ENCODE results near the gene HAGH. TPM values are rescaled to one million over a fixed set of nuclear protein-coding genes. Genes with fewer than 3 reads are reported as not detected.

HAGH gene
- total and polyA plus RNA-seq, 4 experiments from 2014 or later, result 54.3 to 77.8 (median 68.5) TPM

DNA sequence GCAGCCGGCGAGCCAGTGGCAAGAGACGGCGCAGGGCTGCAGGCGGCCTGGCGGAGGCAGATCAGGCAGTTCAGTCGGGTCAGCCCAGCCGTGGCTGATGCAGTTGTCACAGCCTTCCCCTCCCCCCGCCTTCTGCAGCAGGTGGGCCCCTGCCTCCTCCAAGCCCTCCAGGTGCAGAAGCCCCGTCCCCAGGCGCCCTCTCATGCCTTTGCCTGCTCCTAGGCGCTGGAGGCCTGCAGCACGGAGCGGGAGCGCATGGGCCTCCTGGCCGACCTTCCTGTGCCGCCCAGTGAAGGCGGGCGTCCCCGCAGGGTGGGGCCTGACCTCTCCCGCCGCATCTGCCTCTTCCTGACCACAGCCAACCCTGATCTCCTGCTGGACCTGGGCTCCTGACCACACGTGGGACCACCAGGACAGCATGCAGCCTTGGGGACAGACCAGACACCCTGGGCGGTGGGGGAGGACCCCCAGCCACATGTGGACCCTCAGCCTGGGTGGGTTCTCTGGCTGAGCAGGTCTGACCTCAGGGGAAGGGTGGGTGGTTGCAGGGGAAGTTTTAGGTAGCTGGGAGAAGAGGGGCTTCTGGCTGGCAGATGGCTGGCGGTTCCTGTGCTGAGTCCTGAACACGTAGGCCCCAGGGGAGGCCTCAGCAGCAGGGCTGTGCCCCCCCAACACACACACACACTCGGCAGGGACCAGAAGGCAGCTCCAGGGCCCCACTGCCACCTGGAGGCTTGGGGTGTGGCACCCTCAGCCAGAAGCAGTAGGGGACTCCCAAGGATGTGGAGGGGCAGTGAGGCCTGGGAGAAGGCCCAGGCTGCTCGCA lies 50.6 kb downstream of the HAGH start:
- intact Hi-C loops (cut with micrococcal nuclease), result no loop called here
- H3K9me3 Mint-ChIP-seq, result no peaks in the 10 kb centered on the region
- no peaks in the 10 kb centered on the region for H3K27me3 ChIP-seq (ENCODE audit: insufficient read depth, low read length)
- no peak overlapping the region for H3K27ac ChIP-seq (ENCODE audit: low read depth, low read length)
- no peak for DNase-seq
- POLR2A ChIA-PET (ENCODE audit: partially characterized antibody), result interaction anchor here (0.6 to 9.4 kb wide), 2 partner anchors 38 to 69 kb away, joined by 3 to 66 read pairs; partner anchors contain the start of gene MAPK8IP3
- peaks cover 10 to 34% (median 13%) of the 10 kb centered on the region in 4 donors for H3K4me1 Mint-ChIP-seq
- H3K27ac Mint-ChIP-seq, result peak overlapping the region in 1 of 7 donors; percentile 88
- H3K36me3 ChIP-seq (ENCODE audit: insufficient read depth, low read length), result peaks cover 22% of the 10 kb centered on the region
- H3K36me3 Mint-ChIP-seq, result peaks cover 0 to 17% of the 10 kb centered on the region in 2 donors
- no peaks in the 10 kb centered on the region for H3K27me3 Mint-ChIP-seq
- CTCF ChIA-PET (ENCODE audit: partially characterized antibody), result no interaction called here
- H3K4me3 ChIP-seq (ENCODE audit: low read length in 2 of 2), result no peak overlapping the region
- peak overlapping the region in 2 of 8 donors; percentile 21 to 52 for H3K4me3 Mint-ChIP-seq
- peaks cover 34% of the 10 kb centered on the region for H3K4me1 ChIP-seq (ENCODE audit: insufficient read depth, low read length)
- no peaks in the 10 kb centered on the region for H3K9me3 ChIP-seq (ENCODE audit: control insufficient read depth in 1 of 2, low read length in 2 of 2)

DNA sequence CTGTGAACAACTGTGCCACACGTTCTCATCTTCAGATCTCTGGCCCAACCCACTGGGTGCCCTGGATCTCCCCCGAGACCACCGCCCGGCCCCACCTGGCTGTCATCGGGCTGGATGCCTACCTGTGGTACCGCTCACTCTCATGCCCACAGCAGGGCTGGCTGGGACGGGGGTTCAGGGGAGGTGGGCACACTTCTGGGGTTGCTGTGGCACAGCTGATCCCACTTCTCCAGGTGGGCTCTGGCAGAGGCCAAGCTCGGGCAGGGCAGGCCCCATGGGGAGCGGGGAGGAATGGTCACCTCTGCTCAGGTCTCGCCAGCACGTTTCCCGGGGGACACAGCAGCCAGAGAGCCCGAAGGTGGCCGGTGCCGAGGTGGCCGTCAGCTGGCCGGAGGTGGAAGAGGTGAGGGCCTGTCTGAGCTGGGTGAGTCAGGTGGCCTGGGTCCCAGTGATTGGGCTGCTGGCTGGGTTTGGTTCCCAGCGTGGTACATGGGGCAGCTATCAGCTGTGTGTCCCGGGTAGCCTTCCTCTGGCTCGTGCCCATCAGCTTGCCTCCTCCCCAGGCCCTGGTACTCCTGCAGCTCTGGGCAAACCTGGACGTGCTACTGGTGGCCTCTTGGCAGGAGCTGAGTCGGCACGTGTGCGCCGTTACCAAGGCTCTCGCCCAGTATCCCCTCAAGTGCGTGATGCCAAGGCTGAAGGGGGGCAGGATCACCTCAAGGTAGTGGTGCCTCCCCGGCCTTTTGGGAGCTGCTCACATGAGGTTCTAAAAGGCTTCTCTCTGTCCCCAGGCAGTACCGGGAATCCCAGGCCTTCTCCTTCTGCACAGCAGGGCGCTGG lies 51.4 kb downstream of the HAGH start:
- Histone ChIP-seq H3K9me3 (ENCODE audit: control insufficient read depth in 1 of 2, low read length in 2 of 2) (no peaks in the 10 kb centered on the region), H3K27ac (ENCODE audit: low read depth, low read length) (peak overlapping the region; percentile 72), H3K4me1 (ENCODE audit: insufficient read depth, low read length) (peaks cover 32% of the 10 kb centered on the region), H3K27me3 (ENCODE audit: insufficient read depth, low read length) (no peaks in the 10 kb centered on the region), H3K36me3 (ENCODE audit: insufficient read depth, low read length) (peaks cover 13% of the 10 kb centered on the region), H3K4me3 (ENCODE audit: low read length in 2 of 2) (no peak overlapping the region)
- Mint-ChIP-seq H3K4me3 (peak overlapping the region in 7 of 8 donors; percentile 13 to 59 (median 44)), H3K9me3 (no peaks in the 10 kb centered on the region), H3K36me3 (peaks cover 0 to 19% of the 10 kb centered on the region in 2 donors), H3K4me1 (peaks cover 10 to 30% (median 12%) of the 10 kb centered on the region in 4 donors), H3K27me3 (no peaks in the 10 kb centered on the region), H3K27ac (peak overlapping the region in 1 of 7 donors; percentile 88)
- intact Hi-C loops (cut with micrococcal nuclease), result no loop called here
- no peak for DNase-seq
- ChIA-PET POLR2A (ENCODE audit: partially characterized antibody) (interaction anchor here (0.6 to 11.4 kb wide), 5 partner anchors 5 to 154 kb away, joined by 3 to 185 read pairs (median 3); partner anchors contain the start of genes MAPK8IP3, NUBP2 and SPSB3), CTCF (ENCODE audit: partially characterized antibody) (interaction anchor here (1.7 kb wide), 1 partner anchor 8 kb away, joined by 16 read pairs; the partner anchor contains the start of genes NUBP2 and SPSB3)

DNA sequence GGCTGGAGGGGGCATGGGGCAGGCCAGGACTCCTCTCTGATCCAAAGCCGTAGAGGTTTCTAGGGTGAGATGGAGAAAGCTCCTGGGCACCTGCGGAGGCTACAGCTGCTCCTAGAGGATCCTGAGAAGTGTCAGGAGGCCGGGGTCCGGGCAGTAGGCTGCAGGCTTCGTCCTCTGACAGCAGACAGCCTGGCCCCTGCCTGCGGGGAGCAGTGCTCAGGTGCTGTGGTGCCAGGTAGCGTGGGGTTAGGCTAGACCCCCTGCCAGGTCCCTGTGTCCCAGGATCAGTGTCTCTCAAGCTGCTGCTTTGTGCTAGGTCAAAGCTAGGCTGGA lies 52.2 kb downstream of the HAGH start:
- Histone ChIP-seq H3K4me1 (ENCODE audit: insufficient read depth, low read length) (peaks cover 29% of the 10 kb centered on the region), H3K27me3 (ENCODE audit: insufficient read depth, low read length) (no peaks in the 10 kb centered on the region), H3K9me3 (ENCODE audit: control insufficient read depth in 1 of 2, low read length in 2 of 2) (no peaks in the 10 kb centered on the region), H3K27ac (ENCODE audit: low read depth, low read length) (peak overlapping the region; percentile 72), H3K4me3 (ENCODE audit: low read length in 2 of 2) (no peak overlapping the region), H3K36me3 (ENCODE audit: insufficient read depth, low read length) (peaks cover 10% of the 10 kb centered on the region)
- intact Hi-C loops (cut with micrococcal nuclease), result loop anchor here (5.0 kb wide), 1 partner anchor 758 kb away; the partner anchor contains the start of gene CEMP1
- POLR2A ChIA-PET (ENCODE audit: partially characterized antibody), result interaction anchor here (1.1 to 11.4 kb wide), 6 partner anchors 6 to 191 kb away, joined by 3 to 185 read pairs (median 20); partner anchors contain the start of genes FAHD1, HAGH, MAPK8IP3 and NUBP2
- Mint-ChIP-seq H3K4me1 (peaks cover 11 to 32% (median 15%) of the 10 kb centered on the region in 4 donors), H3K4me3 (peak overlapping the region in 6 of 8 donors; percentile 24 to 83 (median 54)), H3K9me3 (no peaks in the 10 kb centered on the region), H3K27me3 (no peaks in the 10 kb centered on the region), H3K27ac (peak overlapping the region in 1 of 7 donors; percentile 88), H3K36me3 (peaks cover 0 to 22% of the 10 kb centered on the region in 2 donors)
- CTCF ChIA-PET (ENCODE audit: partially characterized antibody), result interaction anchor here (0.9 to 1.7 kb wide), 2 partner anchors 8 to 30 kb away, joined by 3 to 16 read pairs; partner anchors contain the start of genes NUBP2 and SPSB3
- DNase-seq, result no peak

DNA sequence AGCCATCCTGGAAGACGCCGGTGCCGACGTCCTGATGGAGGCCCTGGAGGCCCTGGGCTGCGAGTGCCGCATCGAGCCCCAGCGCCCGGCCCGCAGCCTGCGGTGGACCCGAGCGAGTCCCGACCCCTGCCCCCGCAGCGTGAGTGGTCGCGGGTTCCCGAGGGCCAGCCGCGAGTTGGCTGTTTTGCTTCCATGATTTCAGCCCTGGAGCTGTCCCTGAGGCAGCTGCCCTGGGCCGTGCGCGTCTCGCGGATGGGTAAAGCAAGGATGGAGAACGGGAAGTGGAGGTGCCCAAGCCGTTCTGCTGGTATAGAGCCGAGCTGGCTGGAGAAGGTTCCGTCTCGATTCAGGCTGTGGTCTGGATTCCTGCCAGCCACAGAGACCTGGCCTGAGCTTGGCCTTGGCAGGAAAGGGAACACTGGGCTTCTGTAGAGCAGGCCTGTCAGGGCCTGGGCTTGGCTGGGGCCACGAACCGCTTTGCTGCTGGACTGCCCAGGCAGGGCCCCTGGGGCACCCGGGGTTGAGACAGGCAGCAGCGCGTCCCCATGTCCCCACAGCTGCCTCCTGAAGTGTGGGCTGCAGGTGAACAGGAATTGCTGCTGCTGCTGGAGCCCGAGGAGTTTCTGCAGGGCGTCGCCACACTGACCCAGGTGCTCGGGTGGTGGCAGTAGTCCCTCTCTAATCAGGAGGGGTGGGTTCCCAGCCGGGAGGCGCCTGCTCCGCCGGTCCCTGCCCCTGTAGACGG lies 52.8 kb downstream of the HAGH start:
- Mint-ChIP-seq H3K9me3 (no peaks in the 10 kb centered on the region), H3K4me1 (peaks cover 11 to 32% (median 15%) of the 10 kb centered on the region in 4 donors), H3K4me3 (peak overlapping the region; percentile 78 to 97 (median 83)), H3K27ac (peak overlapping the region in 6 of 7 donors; percentile 48 to 90 (median 84)), H3K36me3 (peaks cover 0 to 19% of the 10 kb centered on the region in 2 donors), H3K27me3 (no peaks in the 10 kb centered on the region)
- no peaks in the 10 kb centered on the region for H3K9me3 ChIP-seq (ENCODE audit: control insufficient read depth in 1 of 2, low read length in 2 of 2)
- CTCF ChIA-PET (ENCODE audit: partially characterized antibody), result interaction anchor here (0.9 to 1.7 kb wide), 2 partner anchors 9 to 30 kb away, joined by 3 to 16 read pairs; partner anchors contain the start of genes NUBP2 and SPSB3
- no peak for DNase-seq
- POLR2A ChIA-PET (ENCODE audit: partially characterized antibody), result interaction anchor here (1.1 to 11.4 kb wide), 6 partner anchors 6 to 191 kb away, joined by 3 to 185 read pairs (median 20); partner anchors contain the start of genes FAHD1, HAGH, MAPK8IP3 and NUBP2
- peak overlapping the region; percentile 72 for H3K27ac ChIP-seq (ENCODE audit: low read depth, low read length)
- no peaks in the 10 kb centered on the region for H3K27me3 ChIP-seq (ENCODE audit: insufficient read depth, low read length)
- intact Hi-C loops (cut with micrococcal nuclease), result loop anchor here (1.0 to 5.0 kb wide), 4 partner anchors 8 to 758 kb away; partner anchors contain the start of genes CEMP1, FAHD1, HAGH and NUBP2
- H3K36me3 ChIP-seq (ENCODE audit: insufficient read depth, low read length), result peaks cover 5% of the 10 kb centered on the region
- peak overlapping the region; percentile 45 to 73 for H3K4me3 ChIP-seq (ENCODE audit: low read length in 2 of 2)
- peaks cover 29% of the 10 kb centered on the region for H3K4me1 ChIP-seq (ENCODE audit: insufficient read depth, low read length)

DNA sequence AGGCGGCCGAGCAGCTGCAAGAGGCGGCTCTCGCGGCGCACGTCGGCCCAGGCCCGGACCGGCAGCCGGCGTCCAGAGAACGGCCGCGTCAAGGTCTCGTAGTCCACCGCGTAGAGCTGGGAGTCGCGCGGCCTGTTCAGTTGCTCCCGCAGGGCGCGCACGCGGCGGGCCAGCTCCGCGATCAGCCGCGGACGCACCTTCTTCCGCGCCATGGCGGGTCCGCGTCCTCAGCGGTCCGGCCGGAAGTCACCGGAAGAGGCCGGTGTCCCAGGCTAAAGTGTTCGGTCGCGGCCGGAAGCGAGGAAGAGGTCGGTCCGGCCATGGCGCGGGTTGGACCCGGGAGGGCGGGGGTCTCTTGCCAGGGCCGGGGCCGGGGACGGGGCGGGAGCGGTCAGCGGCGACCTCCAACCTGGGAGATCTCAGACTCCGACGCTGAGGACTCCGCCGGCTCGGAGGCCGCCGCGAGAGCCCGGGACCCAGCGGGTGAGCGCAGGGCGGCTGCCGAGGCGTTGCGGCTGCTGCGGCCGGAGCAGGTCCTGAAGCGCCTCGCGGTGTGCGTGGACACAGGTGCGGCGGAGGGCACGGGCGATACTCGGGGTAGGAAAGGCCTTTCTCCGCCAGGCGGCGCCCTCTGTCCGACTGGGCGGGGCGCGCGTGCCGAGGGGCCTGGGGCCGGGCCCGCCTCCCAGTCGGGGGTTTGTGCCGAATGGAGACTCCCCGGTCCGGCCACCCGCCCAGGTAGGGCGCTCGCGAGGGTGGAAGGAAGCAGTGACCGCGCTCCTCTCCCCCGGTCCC lies 53.5 kb downstream of the HAGH start, which contains the start of gene MRPS34:
TSS of gene MRPS34 (minus strand) at position 227 of the 795 bp plus-strand sequence. CDS start at position 212, 15 bp downstream.
- ChIA-PET CTCF (ENCODE audit: partially characterized antibody) (interaction anchor here (1.7 to 2.3 kb wide), 2 partner anchors 9 to 10 kb away, joined by 16 read pairs; partner anchors contain the start of genes NUBP2 and SPSB3), POLR2A (ENCODE audit: partially characterized antibody) (interaction anchor here (0.8 to 11.4 kb wide), 12 partner anchors 7 to 1005 kb away, joined by 3 to 185 read pairs (median 4); partner anchors contain the start of genes FAHD1, HAGH, JPT2 and MAPK8IP3)
- Histone ChIP-seq H3K4me1 (ENCODE audit: insufficient read depth, low read length) (peaks cover 29% of the 10 kb centered on the region), H3K9me3 (ENCODE audit: control insufficient read depth in 1 of 2, low read length in 2 of 2) (no peaks in the 10 kb centered on the region), H3K27ac (ENCODE audit: low read depth, low read length) (peak within 1 kb of the TSS; percentile 72), H3K4me3 (ENCODE audit: low read length in 2 of 2) (peak within 1 kb of the TSS; percentile 45 to 88), H3K27me3 (ENCODE audit: insufficient read depth, low read length) (no peaks in the 10 kb centered on the region), H3K36me3 (ENCODE audit: insufficient read depth, low read length) (peaks cover 5% of the 10 kb centered on the region)
- peaks cover 11 to 32% (median 15%) of the 10 kb centered on the region in 4 donors for H3K4me1 Mint-ChIP-seq
- peaks cover under 1 to 19% of the 10 kb centered on the region in 2 donors for H3K36me3 Mint-ChIP-seq
- intact Hi-C loops (cut with micrococcal nuclease), result loop anchor here (1.0 to 5.0 kb wide), 4 partner anchors 9 to 759 kb away; partner anchors contain the start of genes CEMP1, FAHD1, HAGH and NUBP2
- H3K27me3 Mint-ChIP-seq, result no peaks in the 10 kb centered on the region
- peak; percentile 72 to 78 (median 74) for DNase-seq
- peak within 1 kb of the TSS; percentile 85 to 98 (median 96) for H3K4me3 Mint-ChIP-seq
- peak within 1 kb of the TSS; percentile 90 to 97 (median 95) for H3K27ac Mint-ChIP-seq
- no peaks in the 10 kb centered on the region for H3K9me3 Mint-ChIP-seq
